ENCODE results near the gene DARS2. TPM values are rescaled to one million over a fixed set of nuclear protein-coding genes. Genes with fewer than 3 reads are reported as not detected.

The DARS2 gene, protein sequence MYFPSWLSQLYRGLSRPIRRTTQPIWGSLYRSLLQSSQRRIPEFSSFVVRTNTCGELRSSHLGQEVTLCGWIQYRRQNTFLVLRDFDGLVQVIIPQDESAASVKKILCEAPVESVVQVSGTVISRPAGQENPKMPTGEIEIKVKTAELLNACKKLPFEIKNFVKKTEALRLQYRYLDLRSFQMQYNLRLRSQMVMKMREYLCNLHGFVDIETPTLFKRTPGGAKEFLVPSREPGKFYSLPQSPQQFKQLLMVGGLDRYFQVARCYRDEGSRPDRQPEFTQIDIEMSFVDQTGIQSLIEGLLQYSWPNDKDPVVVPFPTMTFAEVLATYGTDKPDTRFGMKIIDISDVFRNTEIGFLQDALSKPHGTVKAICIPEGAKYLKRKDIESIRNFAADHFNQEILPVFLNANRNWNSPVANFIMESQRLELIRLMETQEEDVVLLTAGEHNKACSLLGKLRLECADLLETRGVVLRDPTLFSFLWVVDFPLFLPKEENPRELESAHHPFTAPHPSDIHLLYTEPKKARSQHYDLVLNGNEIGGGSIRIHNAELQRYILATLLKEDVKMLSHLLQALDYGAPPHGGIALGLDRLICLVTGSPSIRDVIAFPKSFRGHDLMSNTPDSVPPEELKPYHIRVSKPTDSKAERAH
- total RNA-seq (17.4 and 17.7 TPM in 2 replicates), polyA plus RNA-seq (9.5 and 13.1 TPM in 2 replicates)

GRCh38 chr1:173824315-173825081 lies at the start of gene DARS2, which contains the start of gene CENPL:
DARS2 (plus strand) TSS chr1:173824673; CDS start chr1:173825230, 557 bp downstream.
CENPL (minus strand) TSS chr1:173824883; CDS start chr1:173811299, 13,584 bp downstream.
- H3K27ac ChIP-seq = peak within 1 kb of the TSS; percentile 94
- TF ChIP-seq EZH2 (IDR thresholded peaks at IDR 0.05; ENCODE audit: borderline replicate concordance) = no peak
- no peak for TF ChIP-seq CTCF (IDR thresholded peaks at IDR 0.05; ENCODE audit: poor library complexity)
- TF ChIP-seq EZH2phosphoT487 (IDR thresholded peaks at IDR 0.05; ENCODE audit: low read depth, severe bottlenecking, unreplicated experiment) = no peak
- no peaks in the 10 kb centered on the region for H3K36me3 ChIP-seq (replicated peaks; ENCODE audit: insufficient read depth, low read depth)
- H3K79me2 ChIP-seq = peaks cover 51% of the 10 kb centered on the region
- under 1% methylated on average over 55 of the region's 55 CpGs for WGBS (ENCODE audit: low lambda C conversion rate, missing lambda C conversion rate)
- no peaks in the 10 kb centered on the region for H3K9me3 ChIP-seq (ENCODE audit: low read depth)
- peak within 1 kb of the TSS; percentile 68 for H3K4me3 ChIP-seq
- no peaks in the 10 kb centered on the region for H3K27me3 ChIP-seq
- H3K4me2 ChIP-seq = peak within 1 kb of the TSS; percentile 88
- H4K20me1 ChIP-seq (ENCODE audit: insufficient read depth, poor library complexity, severe bottlenecking) = no peaks in the 10 kb centered on the region
- peak within 1 kb of the TSS; percentile 73 for H2AFZ ChIP-seq
- H3K4me1 ChIP-seq (ENCODE audit: insufficient read depth) = peaks cover 4% of the 10 kb centered on the region
- DNase-seq (ENCODE audit: low spot score) = peak; percentile 97
- no peaks in the 10 kb centered on the region for H3K9me2 ChIP-seq (replicated peaks; ENCODE audit: insufficient read depth)

GRCh38 chr1:173775578-173776226 lies 48.8 kb upstream of the DARS2 start:
- H3K4me3 ChIP-seq = no peak overlapping the region
- H3K9me2 ChIP-seq (replicated peaks; ENCODE audit: insufficient read depth) = no peaks in the 10 kb centered on the region
- H2AFZ ChIP-seq = no peak overlapping the region
- TF ChIP-seq CTCF (IDR thresholded peaks at IDR 0.05; ENCODE audit: poor library complexity) (no peak), EZH2 (IDR thresholded peaks at IDR 0.05; ENCODE audit: borderline replicate concordance) (no peak), EZH2phosphoT487 (IDR thresholded peaks at IDR 0.05; ENCODE audit: low read depth, severe bottlenecking, unreplicated experiment) (no peak)
- H4K20me1 ChIP-seq (ENCODE audit: insufficient read depth, poor library complexity, severe bottlenecking) = no peaks in the 10 kb centered on the region
- H3K27ac ChIP-seq = no peak overlapping the region
- no peaks in the 10 kb centered on the region for H3K9me3 ChIP-seq (ENCODE audit: low read depth)
- H3K27me3 ChIP-seq = no peaks in the 10 kb centered on the region
- no peaks in the 10 kb centered on the region for H3K79me2 ChIP-seq
- WGBS (ENCODE audit: low lambda C conversion rate, missing lambda C conversion rate) = 96% methylated on average over 5 of the region's 5 CpGs
- DNase-seq (ENCODE audit: low spot score) = no peak
- no peaks in the 10 kb centered on the region for H3K4me1 ChIP-seq (ENCODE audit: insufficient read depth)
- H3K36me3 ChIP-seq (replicated peaks; ENCODE audit: insufficient read depth, low read depth) = no peaks in the 10 kb centered on the region
- H3K4me2 ChIP-seq = no peak overlapping the region

GRCh38 chr1:173779936-173780335 lies 44.5 kb upstream of the DARS2 start:
- no peaks in the 10 kb centered on the region for H4K20me1 ChIP-seq (ENCODE audit: insufficient read depth, poor library complexity, severe bottlenecking)
- no peak overlapping the region for H3K4me3 ChIP-seq
- DNase-seq (ENCODE audit: low spot score) = no peak
- no peaks in the 10 kb centered on the region for H3K9me3 ChIP-seq (ENCODE audit: low read depth)
- H3K27ac ChIP-seq = no peak overlapping the region
- H2AFZ ChIP-seq = no peak overlapping the region
- H3K79me2 ChIP-seq = no peaks in the 10 kb centered on the region
- no peaks in the 10 kb centered on the region for H3K36me3 ChIP-seq (replicated peaks; ENCODE audit: insufficient read depth, low read depth)
- no peak for TF ChIP-seq EZH2phosphoT487 (IDR thresholded peaks at IDR 0.05; ENCODE audit: low read depth, severe bottlenecking, unreplicated experiment)
- no peak for TF ChIP-seq EZH2 (IDR thresholded peaks at IDR 0.05; ENCODE audit: borderline replicate concordance)
- TF ChIP-seq CTCF (IDR thresholded peaks at IDR 0.05; ENCODE audit: poor library complexity) = no peak
- 90% methylated on average over 4 of the region's 4 CpGs for WGBS (ENCODE audit: low lambda C conversion rate, missing lambda C conversion rate)
- no peaks in the 10 kb centered on the region for H3K9me2 ChIP-seq (replicated peaks; ENCODE audit: insufficient read depth)
- H3K4me1 ChIP-seq (ENCODE audit: insufficient read depth) = no peaks in the 10 kb centered on the region
- no peak overlapping the region for H3K4me2 ChIP-seq
- H3K27me3 ChIP-seq = no peaks in the 10 kb centered on the region
